NCI-H1694 (cell line): Measurements from ENCODE around the gene PCYT1A.
"Not testable (repeated sequence)": the region's sequence is repeated elsewhere in the genome, so short reads cannot be mapped to it uniquely, and the experiment has no call there.

ENCODE experiments used
- DNase-seq: peaks from one replicate; lab custom pipeline; 2025; lab: John Stamatoyannopoulos, UW

The PCYT1A gene

GRCh38 chr3:196192524-196193051 lies 94.9 kb downstream of the PCYT1A start:
- no peak for DNase-seq

DNA sequence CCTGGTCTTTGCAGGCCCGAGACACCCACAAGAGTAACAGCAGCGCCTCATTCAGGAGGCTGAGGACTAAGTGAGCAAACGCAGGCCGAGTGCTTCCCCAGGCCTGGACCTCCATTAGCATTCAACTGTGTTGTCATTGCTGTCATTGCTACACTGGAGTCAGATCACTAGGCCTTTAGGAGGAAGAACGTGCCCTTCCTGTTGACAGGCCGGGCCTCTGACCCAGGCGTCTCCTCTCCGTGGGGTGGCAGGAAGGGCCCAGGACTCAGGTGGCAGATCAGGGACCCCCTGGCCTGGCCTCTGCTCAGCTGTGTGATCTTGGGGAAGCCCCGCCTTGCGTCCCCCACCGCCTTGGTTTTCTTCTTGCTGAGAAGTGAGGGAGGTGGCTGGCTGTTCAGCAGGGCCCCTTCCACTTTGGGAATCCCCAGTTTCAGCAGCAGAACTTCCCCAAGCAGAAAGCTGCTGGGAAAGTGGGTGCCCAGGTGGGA lies 95.4 kb downstream of the PCYT1A start:
- DNase-seq, result no peak

GRCh38 chr3:196189566-196190347 lies 97.8 kb downstream of the PCYT1A start:
- no peak for DNase-seq

DNA sequence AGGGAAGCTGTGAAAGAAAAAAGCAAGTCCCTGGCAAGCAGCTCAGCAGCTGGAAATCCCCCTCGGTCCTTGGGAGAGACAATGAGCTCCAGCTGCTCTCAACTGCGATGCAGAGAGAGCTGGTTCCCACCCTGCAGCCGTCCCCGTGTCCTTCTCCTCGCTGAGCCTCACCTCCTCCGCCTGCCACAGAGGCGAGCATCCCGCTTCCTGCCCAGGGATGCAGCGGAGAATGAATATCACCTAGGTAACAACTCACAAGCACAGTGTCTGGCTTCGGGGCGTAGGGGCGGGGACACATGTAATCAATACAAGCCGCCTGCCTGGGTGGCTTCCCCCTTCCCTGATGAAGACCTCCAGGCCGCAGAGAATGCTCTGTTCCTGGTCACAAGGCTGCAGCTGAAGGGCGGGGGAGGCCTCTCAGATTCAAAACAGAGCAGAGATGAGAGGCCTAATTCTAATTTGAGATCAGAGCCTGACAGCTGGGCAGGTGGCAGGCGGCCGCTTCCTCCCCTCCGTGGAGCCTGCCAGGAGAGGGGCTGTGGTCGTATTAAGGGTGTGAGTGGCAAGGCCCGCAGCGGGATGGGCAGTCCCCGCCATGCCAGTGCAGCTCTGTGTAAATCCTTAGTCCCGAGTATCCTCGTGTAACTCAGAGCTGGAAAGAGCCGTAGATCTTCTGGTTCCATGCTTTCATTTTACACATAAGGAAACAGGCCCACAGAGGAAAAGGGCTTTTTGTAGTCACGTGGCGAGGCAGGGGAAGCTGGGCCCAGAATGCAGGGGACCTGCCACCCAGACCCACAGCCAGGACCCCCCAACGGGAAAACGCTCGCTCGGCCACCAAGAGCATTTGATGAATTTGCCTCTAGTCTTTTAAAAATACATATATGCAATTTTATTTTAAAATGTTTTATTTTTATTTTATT lies 100.6 kb downstream of the PCYT1A start:
- peak; percentile 39 for DNase-seq

DNA sequence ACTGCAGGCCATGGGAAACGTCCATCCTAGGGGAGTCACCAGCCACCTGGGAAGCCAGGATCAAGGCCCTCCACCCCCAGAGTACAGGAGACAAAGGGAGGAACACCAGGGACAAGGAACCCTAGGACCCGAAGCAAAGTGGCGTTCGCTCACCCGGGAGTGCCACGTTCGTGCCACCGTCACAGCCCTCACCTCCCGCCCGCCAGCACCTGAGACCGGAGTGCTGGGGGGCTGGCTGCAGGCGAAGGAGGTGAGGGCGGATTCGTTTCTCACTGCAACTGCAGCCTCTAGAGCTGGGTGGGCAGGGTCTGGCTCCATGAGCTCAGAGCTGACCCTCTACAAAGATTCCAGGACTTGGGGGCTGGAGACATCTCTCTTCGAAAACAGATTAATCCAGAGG lies 102.6 kb downstream of the PCYT1A start:
- DNase-seq, result no peak

GRCh38 chr3:196184169-196184432 lies 103.4 kb downstream of the PCYT1A start:
- DNase-seq, result not testable (repeated sequence)

- DNase-seq, result no peak
Measured at GRCh38 chr3:196181127-196181546, 106.4 kb downstream of the PCYT1A start.

GRCh38 chr3:196180346-196180745 lies 107.2 kb downstream of the PCYT1A start:
- DNase-seq, result no peak
